ENCODE results near the gene CFAP45. TPM values are rescaled to one million over a fixed set of nuclear protein-coding genes. Genes with fewer than 3 reads are reported as not detected.

CFAP45 gene
- polyA plus RNA-seq, 2 of the 4 experiments (the other 2 are of a cell fraction): 0.67 to 0.89 TPM

- ChIA-PET POLR2A (interaction anchor here (2.0 kb wide), 1 partner anchor 7 kb away, joined by 5 read pairs; the partner anchor contains the start of gene TAGLN2), CTCF (interaction anchor here (0.8 to 22.4 kb wide), 10 partner anchors 7 to 319 kb away, joined by 3 to 665 read pairs (median 8); partner anchors contain the start of genes IGSF9 and TAGLN2)
- DNase-seq (ENCODE audit: low read depth in 1 of 2, low spot score in 1 of 2): no peak
- no peak for ATAC-seq
- Histone ChIP-seq H3K4me1 (peaks cover 16% of the 10 kb centered on the region), H3K9me3 (no peaks in the 10 kb centered on the region), H3K4me3 (no peak overlapping the region), H3K4me2 (no peak overlapping the region), H3K27ac (no peak overlapping the region)
- TF ChIP-seq FOSB (CRISPR knock-in tag; IDR thresholded peaks at IDR 0.05) (no peak), CBX8 (IDR thresholded peaks at IDR 0.05) (no peak), HOXA7 (CRISPR knock-in tag; IDR thresholded peaks at IDR 0.05) (no peak), CHD2 (IDR thresholded peaks at IDR 0.05; ENCODE audit: low read length, partially characterized antibody) (no peak)
- FAIRE-seq: no peak
- 72% methylated on average over 8 of the region's 16 CpGs for WGBS (ENCODE audit: missing lambda C conversion rate)
Observed at GRCh38 chr1:159932296-159933285, 32.6 kb upstream of the CFAP45 start.

DNA sequence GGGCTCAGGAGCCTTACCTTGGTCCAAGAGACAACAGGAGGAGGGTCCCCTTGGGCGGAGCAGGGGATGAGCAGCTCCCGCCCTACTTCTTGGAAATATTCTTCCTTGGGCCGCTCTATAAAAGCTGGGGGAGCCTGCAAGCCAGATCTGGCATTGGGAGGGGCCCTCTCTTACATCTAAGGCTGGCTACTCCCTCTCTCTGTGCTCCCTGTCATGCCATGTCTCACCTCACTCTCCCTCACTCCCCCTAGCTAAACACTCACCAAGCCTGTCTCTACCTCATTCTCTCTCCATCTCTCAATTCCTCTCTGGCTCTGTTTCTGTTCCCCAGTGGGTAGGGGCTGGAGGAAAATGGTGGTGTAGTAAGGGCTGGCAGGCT lies 31.8 kb upstream of the CFAP45 start:
- TF ChIP-seq PHF8 (IDR thresholded peaks at IDR 0.05; ENCODE audit: borderline replicate concordance, low read depth) (no peak), RFX5 (IDR thresholded peaks at IDR 0.05) (no peak), ZC3H11A (IDR thresholded peaks at IDR 0.05) (no peak), POLR2AphosphoS2 (conservative IDR thresholded peaks at IDR 0.05; ENCODE audit: low read length) (no peak), RNF2 (IDR thresholded peaks at IDR 0.05; ENCODE audit: borderline replicate concordance, low read depth) (no peak), RCOR1 (IDR thresholded peaks at IDR 0.05; ENCODE audit: low read depth, low read length) (no peak), KDM5A (IDR thresholded peaks at IDR 0.05) (no peak), BHLHE40 (IDR thresholded peaks at IDR 0.05; ENCODE audit: low read depth, low read length) (no peak), MAFK (IDR thresholded peaks at IDR 0.05; ENCODE audit: partially characterized antibody) (no peak), CHD4 (IDR thresholded peaks at IDR 0.05; ENCODE audit: borderline replicate concordance) (no peak), FOSB (CRISPR knock-in tag; IDR thresholded peaks at IDR 0.05) (no peak), SMC3 (IDR thresholded peaks at IDR 0.05) (no peak), POLR2A (IDR thresholded peaks at IDR 0.05; ENCODE audit: low read length) (no peak)
- TF ChIP-seq, protein P1, sequence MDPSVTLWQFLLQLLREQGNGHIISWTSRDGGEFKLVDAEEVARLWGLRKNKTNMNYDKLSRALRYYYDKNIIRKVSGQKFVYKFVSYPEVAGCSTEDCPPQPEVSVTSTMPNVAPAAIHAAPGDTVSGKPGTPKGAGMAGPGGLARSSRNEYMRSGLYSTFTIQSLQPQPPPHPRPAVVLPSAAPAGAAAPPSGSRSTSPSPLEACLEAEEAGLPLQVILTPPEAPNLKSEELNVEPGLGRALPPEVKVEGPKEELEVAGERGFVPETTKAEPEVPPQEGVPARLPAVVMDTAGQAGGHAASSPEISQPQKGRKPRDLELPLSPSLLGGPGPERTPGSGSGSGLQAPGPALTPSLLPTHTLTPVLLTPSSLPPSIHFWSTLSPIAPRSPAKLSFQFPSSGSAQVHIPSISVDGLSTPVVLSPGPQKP (IDR thresholded peaks at IDR 0.05; ENCODE audit: low read depth, low read length): no peak
- TF ChIP-seq, protein P2, sequence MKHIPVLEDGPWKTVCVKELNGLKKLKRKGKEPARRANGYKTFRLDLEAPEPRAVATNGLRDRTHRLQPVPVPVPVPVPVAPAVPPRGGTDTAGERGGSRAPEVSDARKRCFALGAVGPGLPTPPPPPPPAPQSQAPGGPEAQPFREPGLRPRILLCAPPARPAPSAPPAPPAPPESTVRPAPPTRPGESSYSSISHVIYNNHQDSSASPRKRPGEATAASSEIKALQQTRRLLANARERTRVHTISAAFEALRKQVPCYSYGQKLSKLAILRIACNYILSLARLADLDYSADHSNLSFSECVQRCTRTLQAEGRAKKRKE (CRISPR knock-in tag; IDR thresholded peaks at IDR 0.05; ENCODE audit: low read depth): no peak
- TF ChIP-seq, protein P3, sequence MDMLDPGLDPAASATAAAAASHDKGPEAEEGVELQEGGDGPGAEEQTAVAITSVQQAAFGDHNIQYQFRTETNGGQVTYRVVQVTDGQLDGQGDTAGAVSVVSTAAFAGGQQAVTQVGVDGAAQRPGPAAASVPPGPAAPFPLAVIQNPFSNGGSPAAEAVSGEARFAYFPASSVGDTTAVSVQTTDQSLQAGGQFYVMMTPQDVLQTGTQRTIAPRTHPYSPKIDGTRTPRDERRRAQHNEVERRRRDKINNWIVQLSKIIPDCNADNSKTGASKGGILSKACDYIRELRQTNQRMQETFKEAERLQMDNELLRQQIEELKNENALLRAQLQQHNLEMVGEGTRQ (IDR thresholded peaks at IDR 0.05): no peak
- ATAC-seq (no peak), DNase-seq (ENCODE audit: low read depth in 1 of 2, low spot score in 1 of 2) (no peak), FAIRE-seq (no peak)
- POLR2A ChIA-PET: no interaction called here
- CTCF ChIA-PET: interaction anchor here (0.8 to 22.4 kb wide), 6 partner anchors 14 to 320 kb away, joined by 4 to 665 read pairs (median 12); partner anchors contain the start of gene IGSF9
- Histone ChIP-seq H3K4me1 (peaks cover 7% of the 10 kb centered on the region), H3K9me3 (no peaks in the 10 kb centered on the region), H3K4me2 (no peak overlapping the region), H3K27ac (no peak overlapping the region), H3K4me3 (no peak overlapping the region)
- WGBS (ENCODE audit: missing lambda C conversion rate): 93% methylated on average over 3 of the region's 3 CpGs
